PC-9 (cell line): Measurements from ENCODE around the gene MARCHF3. TPM values are rescaled to one million over a fixed set of nuclear protein-coding genes. Genes with fewer than 3 reads are reported as not detected.
"Not testable (repeated sequence)": the region's sequence is repeated elsewhere in the genome, so short reads cannot be mapped to it uniquely, and the experiment has no call there.

ENCODE experiments used
- BruUV-seq: library from RNA; stranded (reverse); fragments of 400-500 nt; replicated peaks from 2 replicates; lab custom pipeline; 2021; lab: Mats Ljungman, UMichigan
- CTCF ChIA-PET: fragments of 300-600 bp; sonication (Branson Sonifier 250); formaldehyde crosslinking; loops from one replicate; lab custom pipeline; 2022; ENCODE audit warnings: antibody characterized with exemption; lab: Charles Lee
- POLR2A ChIA-PET: fragments of 300-600 bp; sonication (Branson Sonifier 250); formaldehyde crosslinking; loops from one replicate; lab custom pipeline; 2022; ENCODE audit warnings: antibody characterized with exemption; ENCODE audit not compliant: unreplicated experiment; lab: Charles Lee
- DNase-seq, 2 experiments: peaks; one replicate each; pipeline versions ENCODE4 v3.0.0 to v3.0.0-alpha.2; 2015 to 2022; ENCODE audit warnings: mixed read lengths in 1 of 2
- H2AFZ ChIP-seq: fragments of 200-600 bp; sonication (generic); 2 replicates; pipeline ENCODE4 v1.8.1; 2017; ENCODE audit warnings: antibody characterized with exemption
- H3F3A ChIP-seq: fragments of 200-600 bp; sonication (generic); 2 replicates; pipeline ENCODE4 v1.8.1; 2017; ENCODE audit warnings: antibody characterized with exemption, mild to moderate bottlenecking, low read depth; ENCODE audit not compliant: insufficient read depth
- H3K27ac ChIP-seq: fragments of 200-600 bp; sonication (generic); 2 replicates; pipeline ENCODE4 v1.6.1; 2016; ENCODE audit warnings: mixed run types
- H3K27me3 ChIP-seq: fragments of 200-600 bp; sonication (generic); 2 replicates; pipeline ENCODE4 v1.6.1; 2016; ENCODE audit warnings: low read depth, mixed run types; ENCODE audit not compliant: insufficient read depth
- H3K36me3 ChIP-seq: fragments of 200-600 bp; sonication (generic); 2 replicates; pipeline ENCODE4 v1.6.1; 2016; ENCODE audit warnings: low read depth, mixed run types
- H3K4me1 ChIP-seq: fragments of 200-600 bp; sonication (generic); replicated peaks from 2 replicates; pipeline ENCODE4 v1.6.1; 2016; ENCODE audit warnings: mixed run types; ENCODE audit not compliant: insufficient read depth
- H3K4me2 ChIP-seq: fragments of 200-600 bp; sonication (generic); 2 replicates; pipeline ENCODE4 v1.6.1; 2017; ENCODE audit warnings: mixed run types
- H3K4me3 ChIP-seq: fragments of 200-600 bp; sonication (generic); 2 replicates; pipeline ENCODE4 v1.6.1; 2016; ENCODE audit warnings: mixed run types
- H3K79me2 ChIP-seq: fragments of 200-600 bp; sonication (generic); 2 replicates; pipeline ENCODE4 v1.6.1; 2017; ENCODE audit warnings: low read depth, mixed run types
- H3K9me2 ChIP-seq: fragments of 200-600 bp; sonication (generic); 2 replicates; pipeline ENCODE4 v1.8.1; 2017; ENCODE audit warnings: mild to moderate bottlenecking; ENCODE audit not compliant: insufficient read depth
- H3K9me3 ChIP-seq: fragments of 200-600 bp; sonication (generic); 2 replicates; pipeline ENCODE4 v1.8.1; 2016; ENCODE audit warnings: low read depth; ENCODE audit not compliant: insufficient read depth
- H4K20me1 ChIP-seq: fragments of 200-600 bp; sonication (generic); 2 replicates; pipeline ENCODE4 v1.8.1; 2017; ENCODE audit not compliant: insufficient read depth
- EZH2 ChIP-seq: fragments of 200-600 bp; sonication (generic); IDR thresholded peaks from 2 replicates; pipeline ENCODE4 v1.8.0; 2017; ENCODE audit warnings: antibody characterized with exemption, low read depth
- intact Hi-C: fragments of 100-400 bp; cut with micrococcal nuclease; formaldehyde crosslinking; loops from one replicate; pipeline ENCODE4 v1.10.0; 2022; ENCODE audit not compliant: unreplicated experiment
- total RNA-seq: library from RNA; stranded (reverse); gene quantifications from 2 replicates; pipeline ENCODE4 v1.2.3, GENCODE V29; 2021
- TF ChIP-seq, protein P1 (sequence below): fragments of 200-600 bp; sonication (generic); conservative IDR thresholded peaks from 2 replicates; pipeline ENCODE4 v1.6.1; 2017; ENCODE audit warnings: mixed run types, antibody characterized with exemption, mild to moderate bottlenecking, moderate library complexity

MARCHF3 gene
- total RNA-seq, 1 experiment from 2014 or later: 0.35 TPM

DNA sequence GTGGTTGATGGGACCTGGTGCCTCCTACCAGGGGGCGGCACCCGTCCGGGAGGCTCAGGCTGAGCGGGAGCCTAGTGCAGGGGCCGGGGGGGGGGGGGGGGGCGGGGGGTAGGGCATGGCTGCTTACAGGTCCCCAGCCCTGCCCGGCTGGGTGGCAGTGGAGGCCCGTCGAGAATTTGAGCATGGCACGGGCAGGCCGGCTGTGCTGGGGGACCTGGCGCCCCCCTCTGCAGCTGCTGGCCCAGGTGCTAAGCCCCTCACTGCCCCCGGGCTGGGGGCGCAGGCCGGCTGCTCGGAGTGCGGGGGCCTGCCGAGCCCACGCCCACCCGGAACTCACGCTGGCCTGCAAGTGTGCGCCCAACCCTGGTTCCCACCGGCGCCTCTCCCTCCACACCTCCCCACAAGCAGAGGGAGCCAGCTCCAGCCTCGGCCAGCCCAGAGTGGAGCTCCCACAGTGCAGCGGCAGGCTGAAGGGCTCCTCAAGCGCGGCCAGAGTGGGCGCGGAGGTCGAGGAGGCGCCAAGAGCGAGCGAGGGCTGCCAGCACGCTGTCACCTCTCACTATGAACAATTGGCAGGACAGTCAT lies 175.7 kb downstream of the MARCHF3 start:
- Histone ChIP-seq H3K27me3 (no peaks in the 10 kb centered on the region), H3F3A (no peaks in the 10 kb centered on the region), H3K36me3 (no peaks in the 10 kb centered on the region), H4K20me1 (no peaks in the 10 kb centered on the region), H3K4me1 (no peaks in the 10 kb centered on the region), H3K9me2 (no peaks in the 10 kb centered on the region), H3K4me2 (no peak overlapping the region), H3K4me3 (no peak overlapping the region), H3K79me2 (no peaks in the 10 kb centered on the region), H3K27ac (no peak overlapping the region), H2AFZ (no peak overlapping the region), H3K9me3 (no peaks in the 10 kb centered on the region)
- TF ChIP-seq EZH2: no peak
- TF ChIP-seq, protein P1, sequence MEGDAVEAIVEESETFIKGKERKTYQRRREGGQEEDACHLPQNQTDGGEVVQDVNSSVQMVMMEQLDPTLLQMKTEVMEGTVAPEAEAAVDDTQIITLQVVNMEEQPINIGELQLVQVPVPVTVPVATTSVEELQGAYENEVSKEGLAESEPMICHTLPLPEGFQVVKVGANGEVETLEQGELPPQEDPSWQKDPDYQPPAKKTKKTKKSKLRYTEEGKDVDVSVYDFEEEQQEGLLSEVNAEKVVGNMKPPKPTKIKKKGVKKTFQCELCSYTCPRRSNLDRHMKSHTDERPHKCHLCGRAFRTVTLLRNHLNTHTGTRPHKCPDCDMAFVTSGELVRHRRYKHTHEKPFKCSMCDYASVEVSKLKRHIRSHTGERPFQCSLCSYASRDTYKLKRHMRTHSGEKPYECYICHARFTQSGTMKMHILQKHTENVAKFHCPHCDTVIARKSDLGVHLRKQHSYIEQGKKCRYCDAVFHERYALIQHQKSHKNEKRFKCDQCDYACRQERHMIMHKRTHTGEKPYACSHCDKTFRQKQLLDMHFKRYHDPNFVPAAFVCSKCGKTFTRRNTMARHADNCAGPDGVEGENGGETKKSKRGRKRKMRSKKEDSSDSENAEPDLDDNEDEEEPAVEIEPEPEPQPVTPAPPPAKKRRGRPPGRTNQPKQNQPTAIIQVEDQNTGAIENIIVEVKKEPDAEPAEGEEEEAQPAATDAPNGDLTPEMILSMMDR: no peak
- ChIA-PET CTCF (no interaction called here), POLR2A (no interaction called here)
- BruUV-seq: no TSS peak
- intact Hi-C loops: no loop called here
- no peak for DNase-seq

DNA sequence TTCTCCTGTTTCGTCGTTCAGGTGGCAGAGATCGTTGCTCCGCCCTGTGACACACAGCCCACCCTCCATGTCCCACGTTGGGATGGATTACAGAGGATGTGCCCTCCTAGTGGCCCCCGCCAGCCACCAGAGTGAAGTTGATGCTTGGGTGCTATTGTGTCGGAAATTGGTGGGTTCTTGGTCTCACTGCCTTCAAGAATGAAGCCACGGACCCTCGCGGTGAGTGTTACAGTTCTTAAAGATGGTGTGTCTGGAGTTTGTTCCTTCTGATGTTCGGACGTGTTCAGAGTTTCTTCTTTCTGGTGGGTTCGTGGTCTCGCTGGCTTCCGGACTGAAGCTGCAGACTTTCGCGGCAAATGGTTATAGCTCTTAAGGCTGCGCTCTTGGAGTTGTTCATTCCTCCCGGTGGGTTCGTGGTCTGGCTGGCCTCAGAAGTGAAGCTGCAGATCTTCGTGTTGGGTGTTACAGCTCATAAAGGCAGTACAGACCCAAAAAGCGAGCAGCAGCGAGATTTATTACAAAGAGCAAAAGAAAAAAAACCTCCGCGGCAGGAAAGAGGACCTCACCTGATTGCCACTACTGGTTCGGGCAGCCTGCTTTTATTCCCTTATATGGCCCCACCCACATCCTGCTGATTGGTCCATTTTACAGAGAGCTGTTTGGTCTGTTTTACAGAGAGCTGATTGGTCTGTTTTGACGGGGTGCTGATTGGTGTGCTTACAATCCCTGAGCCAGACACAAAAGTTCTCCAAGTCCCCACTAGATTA lies 176.6 kb downstream of the MARCHF3 start:
- H3K4me1 ChIP-seq, H3K9me3 ChIP-seq, H3K79me2 ChIP-seq, H3K4me2 ChIP-seq, DNase-seq, POLR2A ChIA-PET, H3K36me3 ChIP-seq, H3K27me3 ChIP-seq, H3K9me2 ChIP-seq, H3K27ac ChIP-seq, H3F3A ChIP-seq, H3K4me3 ChIP-seq, intact Hi-C loops, BruUV-seq, H2AFZ ChIP-seq, H4K20me1 ChIP-seq: not testable (repeated sequence)
- CTCF ChIA-PET: interaction anchor here (0.6 kb wide), 1 partner anchor 526 kb away, joined by 5 read pairs; no protein-coding TSS in a partner anchor

DNA sequence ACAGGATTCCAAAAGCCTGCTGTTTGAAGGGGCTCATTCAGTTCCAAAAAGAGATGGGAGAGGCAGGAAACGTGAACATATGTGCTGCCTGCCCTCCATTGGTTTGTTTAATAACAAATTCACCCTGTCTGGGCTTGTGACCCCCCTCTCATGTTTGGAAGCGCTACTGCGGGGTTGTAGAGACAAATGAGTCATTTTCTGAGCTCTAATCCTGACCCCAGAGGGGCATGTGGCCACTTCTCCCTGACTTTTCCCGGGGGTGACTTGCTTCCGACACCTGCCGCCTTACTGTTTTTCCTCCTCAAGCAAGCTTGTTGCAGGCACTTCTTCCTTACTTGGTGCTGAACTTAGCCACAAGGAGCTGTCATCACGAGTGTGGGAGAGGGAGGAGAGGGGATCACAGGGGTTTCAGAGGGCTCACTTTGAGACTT lies 177.5 kb downstream of the MARCHF3 start:
- CTCF ChIA-PET: no interaction called here

More for the DNA sequence above, 177.5 kb downstream of the MARCHF3 start:
- no peak for TF ChIP-seq EZH2
- TF ChIP-seq, protein P1: no peak
- intact Hi-C loops: no loop called here
- Histone ChIP-seq H3K79me2 (no peaks in the 10 kb centered on the region), H3K36me3 (no peaks in the 10 kb centered on the region), H3K27me3 (no peaks in the 10 kb centered on the region), H3F3A (no peaks in the 10 kb centered on the region), H4K20me1 (no peaks in the 10 kb centered on the region), H3K4me2 (no peak overlapping the region), H3K4me3 (no peak overlapping the region), H3K4me1 (no peaks in the 10 kb centered on the region), H3K9me3 (no peaks in the 10 kb centered on the region), H3K9me2 (no peaks in the 10 kb centered on the region), H2AFZ (no peak overlapping the region), H3K27ac (no peak overlapping the region)
- BruUV-seq: no TSS peak
- POLR2A ChIA-PET: no interaction called here
- no peak for DNase-seq
